NCI-H69 (cell line): Measurements from ENCODE around the gene FAAP100.

Experiments
- DNase-seq: peaks from one replicate; lab custom pipeline; 2025; lab: John Stamatoyannopoulos, UW

FAAP100 gene

DNA sequence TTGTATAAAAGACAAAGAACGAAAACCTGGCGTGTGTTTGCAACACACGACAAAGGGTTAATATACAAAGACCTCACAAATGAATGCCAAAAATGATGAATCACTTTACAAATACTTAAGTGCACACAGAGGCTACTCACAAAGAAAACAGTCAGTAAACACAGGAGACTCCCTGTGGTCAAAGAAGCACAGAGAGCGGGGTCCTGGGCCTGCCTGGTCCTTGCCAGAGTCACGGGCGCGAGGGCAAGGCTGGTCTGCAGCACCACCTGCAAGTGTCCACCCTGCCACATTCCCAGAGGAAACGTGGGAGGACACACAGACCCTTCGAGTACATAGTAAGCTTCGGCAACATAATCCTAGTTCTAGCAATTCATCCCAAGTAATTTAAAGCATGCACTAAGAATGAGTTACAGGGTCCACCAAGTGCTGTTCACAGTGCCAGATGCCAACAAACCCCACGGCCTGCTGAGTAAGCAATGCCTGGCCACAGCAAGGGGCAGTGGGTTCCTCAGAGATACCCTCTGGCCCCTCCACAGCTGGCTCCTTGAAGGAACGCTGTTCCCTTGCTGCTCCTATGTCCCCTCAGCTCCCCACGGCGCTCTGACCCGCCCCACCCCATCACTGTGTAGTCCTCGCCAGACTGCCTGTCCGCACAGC, 24.6 kb upstream of the FAAP100 start:
- DNase-seq: peak; percentile 61

DNA sequence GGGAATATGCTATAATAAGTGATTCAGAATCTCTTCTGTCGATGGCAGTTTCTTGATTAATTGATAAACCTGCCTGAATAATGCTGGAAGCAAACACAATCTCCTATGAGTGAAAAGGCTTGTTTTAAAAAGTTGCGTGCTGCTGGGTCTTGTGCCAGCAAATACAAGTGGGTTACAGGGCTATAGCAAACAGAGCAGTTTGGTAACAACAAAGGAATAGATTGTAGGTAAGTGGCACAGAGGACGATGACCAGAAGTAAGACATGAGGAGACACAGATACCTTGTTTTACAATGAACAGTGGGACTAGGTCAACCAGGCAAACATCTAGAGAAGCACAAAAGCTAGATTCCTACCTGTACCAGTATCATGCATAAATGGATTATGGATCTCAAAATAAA, 23.7 kb upstream of the FAAP100 start:
- no peak for DNase-seq

DNA sequence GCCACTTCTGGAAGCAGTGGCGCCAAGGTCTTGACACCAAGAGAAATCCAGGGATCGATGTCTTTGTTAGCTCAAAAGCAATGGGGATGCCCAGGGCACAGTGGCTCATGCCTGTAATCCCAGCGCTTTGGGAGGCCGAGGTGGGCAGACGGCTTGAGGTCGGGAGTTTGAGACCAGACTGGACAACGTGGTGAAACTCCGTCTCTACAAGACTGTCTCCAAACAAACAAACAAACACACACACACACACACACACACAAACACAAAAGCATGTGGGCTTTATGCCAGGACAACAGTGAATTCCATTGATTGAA, 22.4 kb upstream of the FAAP100 start:
- no peak for DNase-seq

DNA sequence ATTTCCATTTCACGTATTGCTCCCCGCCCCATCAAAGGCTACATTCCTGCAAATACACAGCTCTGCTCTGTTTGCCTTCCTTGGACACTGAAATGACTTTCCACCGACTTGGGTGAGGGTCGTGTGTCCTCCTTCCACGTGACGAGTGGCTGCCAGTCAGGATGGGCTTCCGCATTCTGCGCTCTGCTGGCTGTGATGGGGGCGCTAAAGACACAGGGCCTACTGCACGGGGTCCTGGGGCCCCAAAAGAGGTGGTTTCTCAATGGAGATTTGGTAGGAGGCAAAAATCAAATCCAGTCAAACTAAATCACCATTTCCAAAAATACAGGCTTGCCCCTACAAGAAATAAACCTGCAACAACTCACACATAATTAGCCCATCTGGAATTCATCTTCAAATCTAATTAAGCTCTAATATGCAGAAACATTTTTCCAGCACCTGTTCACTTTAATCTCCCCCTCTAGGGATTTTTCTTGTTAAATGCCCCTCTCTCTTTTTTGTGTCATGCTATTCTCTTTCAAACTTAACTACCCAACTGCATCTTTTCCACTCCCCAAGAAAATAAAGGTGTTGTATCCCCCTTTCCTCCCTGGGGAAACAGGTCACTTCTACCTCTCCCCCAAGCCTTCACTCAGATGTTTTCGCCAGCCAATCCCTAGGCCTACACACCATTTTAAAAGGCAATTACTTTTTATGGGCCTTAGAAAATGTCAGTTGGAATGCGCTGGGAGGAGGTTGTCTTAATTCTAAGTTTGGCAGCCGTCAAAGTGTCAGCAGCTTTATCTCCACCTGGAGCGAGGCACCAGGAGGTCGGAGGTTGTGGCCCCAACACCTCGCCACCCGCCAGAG, 21.9 kb upstream of the FAAP100 start:
- DNase-seq: peak; percentile 69

DNA sequence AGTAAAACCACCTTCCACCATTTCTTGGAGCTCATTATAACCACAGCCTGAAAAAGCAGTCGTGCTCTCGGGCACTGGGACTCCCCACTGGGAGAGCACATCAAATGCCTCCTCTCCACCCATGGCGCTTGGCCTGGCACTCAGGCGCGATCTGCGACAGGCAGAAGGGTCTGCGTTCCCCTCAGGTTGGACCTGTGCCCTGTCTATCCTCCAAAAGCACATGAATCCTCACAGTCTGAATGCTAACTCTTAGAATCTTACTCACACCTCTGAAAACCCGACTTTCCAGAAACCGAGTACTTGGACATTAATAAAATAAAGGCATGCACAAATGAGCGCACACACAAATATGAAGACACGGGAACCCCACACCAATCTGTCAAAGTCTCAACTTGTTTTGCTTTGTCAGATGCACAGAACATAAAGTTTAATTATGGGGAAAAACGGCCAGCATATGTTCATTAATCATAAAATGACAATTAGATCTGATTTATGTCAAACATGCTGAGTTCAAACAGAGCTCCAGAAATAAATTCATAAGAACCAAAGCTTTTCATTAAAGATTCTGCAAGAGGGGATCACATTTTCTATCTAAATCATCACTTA, 20.5 kb upstream of the FAAP100 start:
- DNase-seq: peak; percentile 82

DNA sequence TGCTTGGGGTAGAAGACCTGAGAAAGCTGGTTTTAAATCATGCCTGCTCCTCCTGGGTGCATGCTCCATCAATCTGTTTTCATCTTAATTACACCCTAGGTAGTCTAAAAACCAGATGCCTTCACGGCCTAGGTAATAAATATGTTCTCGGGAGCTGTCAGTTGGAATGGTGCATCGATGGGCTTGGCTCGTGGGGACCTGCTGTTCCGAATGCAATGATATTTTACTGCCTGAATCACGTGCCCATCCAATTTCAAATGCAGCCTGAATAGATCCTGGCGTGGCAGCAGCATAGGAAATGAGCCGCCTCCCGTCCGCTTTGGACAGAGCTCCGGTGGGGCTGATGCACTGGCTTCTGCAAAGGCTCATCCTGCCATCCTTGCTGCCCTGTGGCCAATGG, 18.8 kb upstream of the FAAP100 start:
- DNase-seq: no peak

DNA sequence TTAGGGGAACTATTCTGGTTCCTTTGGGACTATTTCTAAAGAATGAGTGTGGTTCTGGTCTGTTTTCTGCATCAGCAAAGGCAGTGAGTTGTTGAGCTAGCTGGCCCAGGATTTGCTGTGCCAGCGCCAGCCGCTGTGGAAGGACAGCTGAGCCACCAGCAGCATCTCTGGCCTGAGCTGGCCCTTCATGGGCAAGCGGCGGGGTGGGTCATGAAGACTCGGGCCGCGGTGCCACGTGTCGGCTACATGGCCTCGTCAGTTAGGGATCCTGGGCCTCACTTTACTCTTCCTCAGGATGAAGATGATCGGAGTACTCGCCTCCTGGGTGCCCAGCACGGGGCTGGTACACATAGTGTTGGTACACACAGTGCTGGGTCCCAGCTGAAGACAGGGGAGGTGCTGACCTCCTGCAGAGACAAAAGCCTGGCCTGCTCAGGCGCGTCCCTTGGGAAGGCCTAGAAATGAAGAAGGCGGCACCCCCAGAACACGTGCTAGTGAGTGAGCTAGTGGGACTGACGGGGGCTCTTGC, 17.9 kb upstream of the FAAP100 start:
- no peak for DNase-seq

DNA sequence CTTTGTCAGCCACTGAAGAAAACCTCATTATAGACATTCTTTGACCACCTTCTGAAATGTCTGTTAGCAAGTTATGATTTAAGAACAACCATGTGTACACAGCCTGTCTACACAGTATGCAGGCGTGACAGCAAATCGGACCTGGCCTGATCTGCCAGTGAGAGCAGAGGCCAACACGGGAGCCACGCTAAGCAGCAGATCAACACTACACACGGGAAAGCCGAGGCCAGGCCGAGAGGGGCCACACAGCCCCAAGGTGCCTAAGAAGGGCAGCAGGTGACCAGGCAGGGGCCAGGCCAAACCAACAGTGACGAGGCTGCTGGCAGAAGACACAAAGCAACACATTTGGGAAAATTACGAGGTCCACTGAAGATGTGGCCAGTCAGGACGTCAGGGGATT, 16.3 kb upstream of the FAAP100 start:
- DNase-seq: no peak

DNA sequence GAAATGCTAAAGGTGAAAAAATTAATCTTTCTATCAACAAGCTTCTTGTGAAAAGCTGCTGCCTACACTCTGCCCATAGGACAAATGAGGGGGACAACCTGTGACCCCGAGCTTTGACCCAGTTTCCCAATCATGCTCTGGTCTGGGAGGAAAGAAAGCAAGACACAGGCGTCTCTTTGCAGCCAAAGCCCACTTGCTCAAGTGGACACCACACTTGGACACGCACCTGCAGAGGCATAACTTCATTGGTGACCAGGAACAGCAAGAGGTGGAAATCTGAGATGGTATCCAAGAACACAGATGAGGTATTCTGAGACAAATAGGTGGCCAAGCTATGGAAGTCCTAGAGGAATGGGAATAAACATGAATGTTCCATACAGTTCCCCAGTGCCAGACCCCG, 15.0 kb upstream of the FAAP100 start:
- DNase-seq: no peak

DNA sequence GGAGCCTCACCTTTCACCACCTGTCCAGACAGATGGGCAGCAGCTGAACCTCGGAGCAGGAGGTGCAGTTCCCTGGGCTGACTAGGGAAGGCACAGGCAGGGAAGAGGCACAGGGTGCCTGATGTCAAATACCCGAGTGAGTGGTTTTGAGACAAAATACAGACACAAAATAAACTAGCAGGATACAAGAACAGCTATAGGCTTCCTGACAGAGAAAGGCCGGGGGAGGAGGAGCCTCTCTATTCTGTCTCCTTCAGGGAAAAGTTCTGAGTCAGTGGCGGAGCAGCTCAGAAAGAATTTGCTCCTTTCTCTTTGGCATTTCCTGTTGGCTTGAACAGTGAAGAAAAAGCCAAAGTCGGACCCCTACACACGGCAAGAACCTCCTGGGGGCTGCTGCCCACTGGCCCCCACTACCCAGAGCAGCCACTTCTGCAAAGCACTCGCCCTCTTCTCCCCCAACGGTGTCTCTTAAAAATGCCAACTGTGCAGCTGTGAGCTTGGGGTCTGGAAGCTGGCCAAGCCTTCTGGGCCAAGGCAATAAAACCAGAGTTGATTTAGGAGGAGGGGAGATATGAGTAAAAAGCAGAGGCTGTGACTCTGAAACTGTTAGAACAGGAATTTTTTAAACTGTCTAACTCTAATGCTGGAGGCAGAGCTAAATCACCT, 14.4 kb upstream of the FAAP100 start:
- DNase-seq: peak; percentile 88

DNA sequence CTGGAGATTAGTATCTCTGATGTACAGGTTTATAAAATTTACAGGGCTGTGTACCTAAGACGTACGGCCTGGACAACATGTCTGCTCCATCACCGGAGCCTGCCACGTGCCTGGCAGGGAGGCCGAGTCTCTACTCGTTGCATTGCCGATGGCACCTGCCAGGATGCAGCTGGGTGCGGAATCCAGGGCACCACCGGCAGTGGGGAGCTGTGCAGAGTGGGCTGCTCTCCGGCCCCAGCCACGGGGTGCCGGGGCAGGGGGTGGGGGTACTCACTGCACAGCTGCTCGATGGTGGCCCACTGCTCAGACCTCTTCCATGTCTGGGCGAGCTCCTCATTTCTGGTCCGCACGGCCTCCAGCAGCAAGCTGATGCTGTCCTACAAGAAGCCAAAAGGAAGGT, 13.1 kb upstream of the FAAP100 start:
- no peak for DNase-seq

DNA sequence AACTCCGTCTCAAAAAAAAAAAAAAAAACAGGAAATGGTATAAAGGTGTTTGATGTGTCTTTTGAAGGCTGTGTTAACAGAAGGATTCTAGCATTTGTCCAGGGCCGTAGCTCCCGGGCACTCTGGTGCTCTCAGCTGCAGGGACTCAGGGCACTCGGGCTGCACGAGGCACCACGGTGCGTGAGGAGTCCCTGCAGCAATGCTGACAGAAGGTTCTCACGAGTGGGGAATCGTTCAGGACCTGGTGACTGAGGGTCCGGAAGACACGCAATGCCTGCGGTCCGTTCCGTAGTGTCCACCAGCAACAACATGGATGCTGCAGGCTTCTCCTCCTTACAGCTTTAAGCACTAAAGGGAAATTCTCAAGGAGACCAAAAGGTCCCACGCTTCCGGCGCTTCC, 12.6 kb upstream of the FAAP100 start:
- DNase-seq: no peak

DNA sequence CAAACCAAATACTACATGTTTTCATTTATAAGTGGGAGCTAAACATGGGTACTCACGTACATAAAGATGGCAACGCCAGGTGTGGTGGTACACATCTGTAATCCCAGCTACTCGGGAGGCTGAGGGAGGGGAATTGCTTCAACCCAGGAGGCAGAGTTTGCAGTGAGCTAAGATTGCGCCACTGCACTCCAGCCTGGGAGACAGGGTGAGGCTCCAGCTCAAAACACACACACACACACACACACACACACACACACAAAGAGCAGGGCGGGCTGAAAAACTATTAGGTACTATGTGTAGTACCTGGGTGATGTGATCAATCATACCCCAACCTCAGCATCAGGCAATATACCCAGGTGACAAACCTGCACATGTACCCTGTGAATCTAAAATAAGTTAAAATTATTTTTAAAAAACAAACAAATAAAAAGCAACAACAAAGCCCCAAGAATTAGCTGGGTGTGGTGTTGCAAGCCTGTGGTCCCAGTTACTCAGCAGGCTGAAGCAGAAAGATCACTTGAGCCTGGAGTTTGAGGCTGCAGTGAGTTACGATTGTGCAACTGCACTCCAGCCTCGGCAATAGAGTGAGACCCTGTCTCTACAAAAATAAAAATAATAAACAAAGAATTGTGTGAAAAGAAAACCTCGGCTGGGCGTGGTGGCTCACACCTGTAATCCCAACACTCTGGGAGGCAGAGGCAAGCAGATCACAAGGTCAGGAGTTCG, 11.9 kb upstream of the FAAP100 start:
- no peak for DNase-seq

DNA sequence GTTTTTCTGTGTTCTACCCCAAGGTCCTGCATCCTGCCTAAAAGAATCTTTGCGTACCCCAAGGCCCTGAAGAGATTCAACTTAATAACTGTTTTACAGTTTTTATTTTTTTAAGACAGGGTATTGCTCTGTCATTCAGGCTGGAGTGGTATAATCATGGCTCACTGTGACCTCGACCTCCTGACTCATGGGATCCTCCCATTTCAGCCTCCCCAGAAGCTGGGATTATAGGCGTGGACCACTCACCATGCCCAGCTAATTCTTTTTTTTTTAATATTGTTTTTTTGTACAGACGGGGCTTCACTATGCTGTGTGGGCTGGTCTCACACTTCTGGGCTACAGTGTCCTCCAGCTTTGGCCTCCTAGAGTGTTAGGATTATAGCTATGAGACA, 9.3 kb upstream of the FAAP100 start:
- no peak for DNase-seq

DNA sequence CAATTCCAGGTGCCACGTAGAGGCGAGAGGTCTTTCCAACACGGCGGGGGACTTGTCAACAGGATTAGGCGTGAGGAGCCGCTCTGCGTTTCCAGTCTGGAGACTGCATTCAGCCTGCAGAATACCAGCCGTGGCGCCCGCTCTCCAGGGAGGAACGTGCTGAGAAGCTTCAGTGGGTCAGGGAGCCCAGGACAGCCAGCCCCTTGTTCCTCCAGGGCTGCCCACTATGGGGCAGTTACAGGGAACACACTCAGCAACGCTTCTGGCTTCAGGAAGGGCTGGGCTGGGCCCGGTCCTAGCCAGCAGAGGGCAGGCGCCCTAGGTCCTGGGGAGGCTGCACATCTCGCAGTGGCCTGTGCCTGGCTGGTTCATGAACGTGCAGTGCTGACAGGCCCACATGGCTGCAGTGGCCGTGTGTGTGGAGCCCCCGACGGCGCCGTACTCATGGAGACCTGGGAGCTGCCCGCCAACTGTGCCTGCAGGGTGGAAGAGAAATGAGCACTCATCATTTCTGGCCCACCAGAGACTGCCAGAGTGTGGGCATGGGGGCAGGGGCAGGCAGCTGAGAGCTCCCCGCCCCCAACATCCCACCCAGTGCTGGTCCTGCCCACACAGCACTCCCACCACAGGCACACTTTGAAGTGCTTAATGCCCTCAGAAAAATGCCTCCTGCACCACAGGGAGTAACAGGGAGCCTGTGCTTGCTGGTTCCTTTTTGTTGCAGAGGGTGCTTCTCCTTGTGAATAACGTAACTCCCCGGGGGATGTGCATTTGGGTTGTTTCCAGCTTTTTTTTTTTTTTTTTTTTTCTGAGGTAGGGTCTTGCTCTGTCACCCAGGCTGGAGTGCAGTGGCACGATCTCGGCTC, 7.0 kb upstream of the FAAP100 start:
- no peak for DNase-seq

DNA sequence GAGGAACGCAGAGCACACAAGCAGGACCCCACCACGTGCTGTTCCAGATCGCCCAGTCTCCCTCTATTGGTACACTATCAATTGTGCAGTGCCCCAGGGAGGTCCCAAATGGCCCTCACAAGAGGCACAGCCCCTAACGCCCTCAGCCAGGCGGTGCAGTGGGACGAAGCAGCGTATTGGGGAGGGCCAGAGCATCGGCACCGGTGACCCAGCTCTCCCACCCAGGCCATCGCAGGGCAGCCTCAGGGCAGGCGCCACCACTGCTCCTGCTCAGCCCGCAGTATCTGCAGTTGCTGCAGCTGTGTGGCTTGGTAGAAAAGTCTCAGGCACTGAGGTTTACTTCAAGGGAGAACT, 5.9 kb upstream of the FAAP100 start:
- no peak for DNase-seq

DNA sequence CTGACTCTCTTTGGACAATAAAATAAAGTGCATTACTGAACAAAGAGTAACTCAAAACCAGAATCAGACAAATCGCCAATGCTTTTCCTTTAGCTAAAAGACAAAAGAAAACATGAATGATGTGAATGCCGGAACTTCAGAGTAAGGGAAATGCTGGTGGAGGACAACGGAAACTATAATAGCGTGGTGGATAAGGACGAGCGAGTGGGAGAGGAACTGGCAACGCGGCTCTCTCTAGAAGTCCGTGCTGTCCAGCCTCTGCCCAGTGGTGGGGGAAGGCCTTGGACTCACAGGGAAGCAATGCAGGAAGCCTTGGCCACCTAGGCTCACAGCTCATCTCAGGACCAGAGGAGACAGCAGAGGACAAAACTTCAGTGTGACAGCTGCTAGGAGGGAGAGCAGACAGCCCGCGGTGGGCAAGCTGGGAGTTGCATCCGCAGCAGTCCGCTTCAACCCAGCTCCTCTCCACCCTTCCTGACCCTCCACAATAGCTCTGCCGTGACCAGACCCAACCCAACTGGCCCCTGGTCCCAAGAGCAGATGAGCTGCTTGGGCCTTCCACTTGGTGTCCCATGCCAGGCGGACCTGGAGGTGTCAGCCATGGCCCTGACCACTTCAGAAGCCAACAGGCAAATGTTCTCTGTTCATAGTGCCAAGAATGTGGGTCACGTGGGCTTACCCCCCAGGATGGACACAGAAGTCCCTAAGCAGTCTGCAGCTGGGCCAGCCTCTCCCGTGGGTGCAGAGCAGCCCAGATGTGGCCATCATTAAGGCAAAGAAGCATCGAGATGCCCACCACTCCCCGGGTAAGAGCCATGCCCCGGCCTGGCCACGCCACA, 5.3 kb upstream of the FAAP100 start:
- DNase-seq: no peak

DNA sequence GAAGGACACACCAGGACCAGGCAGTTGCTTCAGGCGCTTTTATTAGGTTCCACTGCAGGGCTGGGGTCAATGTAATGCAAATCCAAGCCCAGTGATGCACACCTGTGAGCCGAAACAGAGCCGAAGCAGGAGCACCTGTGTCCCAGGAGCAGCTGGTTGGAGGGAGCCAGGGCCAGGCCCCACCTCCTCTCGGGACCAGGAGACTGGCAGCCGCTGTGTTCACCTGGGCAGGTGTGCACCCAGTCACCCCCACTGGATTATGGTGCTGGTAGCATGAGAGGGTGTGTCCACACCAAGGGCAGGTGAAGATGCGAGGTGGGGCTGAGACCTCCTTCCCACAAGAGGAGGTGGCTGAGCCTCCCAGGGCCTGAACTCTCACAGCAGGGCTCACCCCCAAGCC, 4.7 kb upstream of the FAAP100 start:
- no peak for DNase-seq

DNA sequence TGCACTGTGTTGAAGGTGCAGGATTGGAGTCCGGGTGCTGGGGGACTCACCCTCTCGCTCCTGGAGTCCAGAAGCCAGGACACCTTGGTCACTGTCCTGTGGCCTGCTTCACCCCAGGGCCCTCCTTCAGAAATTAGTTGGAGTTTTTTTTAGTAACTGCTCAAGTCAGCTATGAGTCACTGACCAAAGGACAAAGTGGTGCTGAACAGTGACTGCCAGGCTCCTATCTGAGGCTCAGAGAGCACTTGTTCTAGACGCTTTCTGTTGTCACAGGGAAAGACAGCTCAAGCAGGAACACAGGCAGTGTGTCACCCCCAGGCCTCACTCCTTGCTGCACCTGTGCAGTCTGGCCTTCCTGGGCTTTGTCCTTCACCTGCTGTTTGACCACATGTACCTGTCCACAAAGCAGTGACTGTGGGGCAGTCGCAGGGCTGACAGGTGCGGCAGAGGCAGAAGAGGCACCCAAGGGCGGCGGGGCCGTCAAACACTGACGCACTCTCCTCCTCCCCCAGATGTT, 4.1 kb upstream of the FAAP100 start:
- no peak for DNase-seq

DNA sequence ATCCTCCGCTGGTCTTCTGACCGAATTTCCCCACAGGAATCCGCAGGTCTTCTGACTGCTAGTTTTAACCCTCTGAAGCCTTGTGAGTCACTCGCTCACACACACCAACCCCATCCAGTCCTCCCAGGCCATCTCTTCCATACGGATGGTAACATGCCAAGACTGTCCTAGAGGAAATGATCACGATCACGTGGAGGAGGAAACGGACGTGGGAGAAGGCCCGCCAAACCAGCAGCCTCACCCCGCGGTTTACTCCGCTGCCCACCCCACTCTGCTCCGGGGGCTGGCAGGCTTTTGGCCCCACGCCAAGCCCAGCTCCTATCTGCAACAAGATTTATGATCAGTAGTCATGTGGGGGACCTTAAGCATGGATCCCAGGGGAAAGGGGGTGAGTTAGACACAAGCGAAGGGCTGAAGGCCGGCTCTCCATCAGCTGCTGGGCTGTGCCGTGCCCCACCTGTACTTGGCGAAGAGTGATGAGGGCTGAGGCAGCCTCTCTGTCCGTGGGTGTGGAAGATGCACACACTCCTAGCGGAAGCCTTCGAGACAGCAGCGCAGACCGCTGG, 1.5 kb upstream of the FAAP100 start:
- DNase-seq: peak; percentile 77
